H1 (cell line): ENCODE results near the gene PRIMPOL. TPM values are rescaled to one million over a fixed set of nuclear protein-coding genes. Genes with fewer than 3 reads are reported as not detected.

Experiments
- CEBPB ChIP-seq: IDR thresholded peaks from 2 replicates; pipeline ENCODE4 v1.6.1; 2012; ENCODE audit warnings: low read depth, low read length
- CREB1 ChIP-seq: IDR thresholded peaks from 2 replicates; pipeline ENCODE4 v1.6.1; 2012; ENCODE audit warnings: inconsistent platforms
- NRF1 ChIP-seq: IDR thresholded peaks from 2 replicates; pipeline ENCODE4 v1.6.1; 2011; ENCODE audit warnings: mild to moderate bottlenecking, low read depth, low read length, improper control_type of control experiment
- polyA plus RNA-seq, 7 experiments: library from polyadenylated mRNA; depleted of rRNA in 3 of 7; stranded (reverse) in 5 of 7; unstranded in 2 of 7; fragments of >200 nt in 5 of 7; fragments of 200-250 nt in 2 of 7; gene quantifications; 1 replicate in 5 of 7; 2 replicates in 1 of 7; 4 replicates in 1 of 7; pipeline versions ENCODE4 v1.2.1 to v1.2.3, GENCODE V29; 2011 to 2013; ENCODE audit warnings: missing spikeins in 2 of 7, mixed read lengths in 2 of 7
- total RNA-seq: library from RNA; stranded (reverse); fragmentation: NEBNext Ultra II Directional; extraction: Animal tissue kit (Norgen Biotek cat#: 25700); gene quantifications from 2 replicates; pipeline ENCODE4 v1.2.1, GENCODE V29; 2021
- TF ChIP-seq, protein P1 (sequence below): fragments of 300-600 bp; sonication (generic); IDR thresholded peaks from 2 replicates; pipeline ENCODE4 v1.7.1; 2012; ENCODE audit warnings: low read length, moderate library complexity, mild to moderate bottlenecking, inconsistent platforms; ENCODE audit not compliant: insufficient replicate concordance

The PRIMPOL gene
- total and polyA plus RNA-seq, 2 of the 8 experiments (the other 6 are each of a cell fraction or from before 2014, with no cell fraction given) = 4.4 to 6.7 TPM

DNA sequence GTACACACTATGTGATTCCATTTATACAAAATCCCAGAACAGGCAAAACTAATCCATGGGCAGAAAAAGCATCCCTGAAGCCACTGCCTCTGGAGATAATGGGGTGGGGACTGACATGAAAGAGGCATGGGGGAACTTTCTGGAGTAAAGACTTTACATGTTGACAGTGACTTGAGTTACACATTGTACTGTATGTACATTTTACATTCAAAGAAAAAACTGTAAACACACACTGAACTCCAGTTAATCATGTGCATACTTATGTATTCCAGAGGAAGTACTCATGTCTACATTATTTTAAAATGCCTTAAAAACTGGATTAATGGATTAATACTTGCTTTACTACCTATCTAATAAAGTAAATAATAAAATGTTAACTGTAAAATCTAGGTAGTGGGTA, 62.8 kb downstream of the PRIMPOL start (continued):
- TF ChIP-seq, protein P1, sequence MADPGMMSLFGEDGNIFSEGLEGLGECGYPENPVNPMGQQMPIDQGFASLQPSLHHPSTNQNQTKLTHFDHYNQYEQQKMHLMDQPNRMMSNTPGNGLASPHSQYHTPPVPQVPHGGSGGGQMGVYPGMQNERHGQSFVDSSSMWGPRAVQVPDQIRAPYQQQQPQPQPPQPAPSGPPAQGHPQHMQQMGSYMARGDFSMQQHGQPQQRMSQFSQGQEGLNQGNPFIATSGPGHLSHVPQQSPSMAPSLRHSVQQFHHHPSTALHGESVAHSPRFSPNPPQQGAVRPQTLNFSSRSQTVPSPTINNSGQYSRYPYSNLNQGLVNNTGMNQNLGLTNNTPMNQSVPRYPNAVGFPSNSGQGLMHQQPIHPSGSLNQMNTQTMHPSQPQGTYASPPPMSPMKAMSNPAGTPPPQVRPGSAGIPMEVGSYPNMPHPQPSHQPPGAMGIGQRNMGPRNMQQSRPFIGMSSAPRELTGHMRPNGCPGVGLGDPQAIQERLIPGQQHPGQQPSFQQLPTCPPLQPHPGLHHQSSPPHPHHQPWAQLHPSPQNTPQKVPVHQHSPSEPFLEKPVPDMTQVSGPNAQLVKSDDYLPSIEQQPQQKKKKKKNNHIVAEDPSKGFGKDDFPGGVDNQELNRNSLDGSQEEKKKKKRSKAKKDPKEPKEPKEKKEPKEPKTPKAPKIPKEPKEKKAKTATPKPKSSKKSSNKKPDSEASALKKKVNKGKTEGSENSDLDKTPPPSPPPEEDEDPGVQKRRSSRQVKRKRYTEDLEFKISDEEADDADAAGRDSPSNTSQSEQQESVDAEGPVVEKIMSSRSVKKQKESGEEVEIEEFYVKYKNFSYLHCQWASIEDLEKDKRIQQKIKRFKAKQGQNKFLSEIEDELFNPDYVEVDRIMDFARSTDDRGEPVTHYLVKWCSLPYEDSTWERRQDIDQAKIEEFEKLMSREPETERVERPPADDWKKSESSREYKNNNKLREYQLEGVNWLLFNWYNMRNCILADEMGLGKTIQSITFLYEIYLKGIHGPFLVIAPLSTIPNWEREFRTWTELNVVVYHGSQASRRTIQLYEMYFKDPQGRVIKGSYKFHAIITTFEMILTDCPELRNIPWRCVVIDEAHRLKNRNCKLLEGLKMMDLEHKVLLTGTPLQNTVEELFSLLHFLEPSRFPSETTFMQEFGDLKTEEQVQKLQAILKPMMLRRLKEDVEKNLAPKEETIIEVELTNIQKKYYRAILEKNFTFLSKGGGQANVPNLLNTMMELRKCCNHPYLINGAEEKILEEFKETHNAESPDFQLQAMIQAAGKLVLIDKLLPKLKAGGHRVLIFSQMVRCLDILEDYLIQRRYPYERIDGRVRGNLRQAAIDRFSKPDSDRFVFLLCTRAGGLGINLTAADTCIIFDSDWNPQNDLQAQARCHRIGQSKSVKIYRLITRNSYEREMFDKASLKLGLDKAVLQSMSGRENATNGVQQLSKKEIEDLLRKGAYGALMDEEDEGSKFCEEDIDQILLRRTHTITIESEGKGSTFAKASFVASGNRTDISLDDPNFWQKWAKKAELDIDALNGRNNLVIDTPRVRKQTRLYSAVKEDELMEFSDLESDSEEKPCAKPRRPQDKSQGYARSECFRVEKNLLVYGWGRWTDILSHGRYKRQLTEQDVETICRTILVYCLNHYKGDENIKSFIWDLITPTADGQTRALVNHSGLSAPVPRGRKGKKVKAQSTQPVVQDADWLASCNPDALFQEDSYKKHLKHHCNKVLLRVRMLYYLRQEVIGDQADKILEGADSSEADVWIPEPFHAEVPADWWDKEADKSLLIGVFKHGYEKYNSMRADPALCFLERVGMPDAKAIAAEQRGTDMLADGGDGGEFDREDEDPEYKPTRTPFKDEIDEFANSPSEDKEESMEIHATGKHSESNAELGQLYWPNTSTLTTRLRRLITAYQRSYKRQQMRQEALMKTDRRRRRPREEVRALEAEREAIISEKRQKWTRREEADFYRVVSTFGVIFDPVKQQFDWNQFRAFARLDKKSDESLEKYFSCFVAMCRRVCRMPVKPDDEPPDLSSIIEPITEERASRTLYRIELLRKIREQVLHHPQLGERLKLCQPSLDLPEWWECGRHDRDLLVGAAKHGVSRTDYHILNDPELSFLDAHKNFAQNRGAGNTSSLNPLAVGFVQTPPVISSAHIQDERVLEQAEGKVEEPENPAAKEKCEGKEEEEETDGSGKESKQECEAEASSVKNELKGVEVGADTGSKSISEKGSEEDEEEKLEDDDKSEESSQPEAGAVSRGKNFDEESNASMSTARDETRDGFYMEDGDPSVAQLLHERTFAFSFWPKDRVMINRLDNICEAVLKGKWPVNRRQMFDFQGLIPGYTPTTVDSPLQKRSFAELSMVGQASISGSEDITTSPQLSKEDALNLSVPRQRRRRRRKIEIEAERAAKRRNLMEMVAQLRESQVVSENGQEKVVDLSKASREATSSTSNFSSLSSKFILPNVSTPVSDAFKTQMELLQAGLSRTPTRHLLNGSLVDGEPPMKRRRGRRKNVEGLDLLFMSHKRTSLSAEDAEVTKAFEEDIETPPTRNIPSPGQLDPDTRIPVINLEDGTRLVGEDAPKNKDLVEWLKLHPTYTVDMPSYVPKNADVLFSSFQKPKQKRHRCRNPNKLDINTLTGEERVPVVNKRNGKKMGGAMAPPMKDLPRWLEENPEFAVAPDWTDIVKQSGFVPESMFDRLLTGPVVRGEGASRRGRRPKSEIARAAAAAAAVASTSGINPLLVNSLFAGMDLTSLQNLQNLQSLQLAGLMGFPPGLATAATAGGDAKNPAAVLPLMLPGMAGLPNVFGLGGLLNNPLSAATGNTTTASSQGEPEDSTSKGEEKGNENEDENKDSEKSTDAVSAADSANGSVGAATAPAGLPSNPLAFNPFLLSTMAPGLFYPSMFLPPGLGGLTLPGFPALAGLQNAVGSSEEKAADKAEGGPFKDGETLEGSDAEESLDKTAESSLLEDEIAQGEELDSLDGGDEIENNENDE = no peak
- TF ChIP-seq CREB1 (no peak), NRF1 (no peak), CEBPB (no peak)
